ENCODE data around the gene SOHLH2. TPM values are rescaled to one million over a fixed set of nuclear protein-coding genes. Genes with fewer than 3 reads are reported as not detected.

SOHLH2 gene
- total RNA-seq, 4 donors from 2014 or later = not detected

GRCh38 chr13:36251017-36251416 lies 36.7 kb upstream of the SOHLH2 start:
- TF ChIP-seq CTCF (IDR thresholded peaks at IDR 0.05) = no peak
- ATAC-seq (ENCODE audit: low FRiP score) (no peak), DNase-seq (ENCODE audit: low spot score) (no peak)

- no peak for TF ChIP-seq CTCF (IDR thresholded peaks at IDR 0.05)
- ATAC-seq (ENCODE audit: low FRiP score) (no peak), DNase-seq (ENCODE audit: low spot score) (no peak)
Measured at GRCh38 chr13:36248700-36249099, 34.3 kb upstream of the SOHLH2 start.

- DNase-seq (ENCODE audit: low spot score) = no peak
- no peak for TF ChIP-seq CTCF (IDR thresholded peaks at IDR 0.05)
- no peak for ATAC-seq (ENCODE audit: low FRiP score)
Measured at GRCh38 chr13:36244990-36245389, 30.6 kb upstream of the SOHLH2 start.

GRCh38 chr13:36244073-36244472 lies 29.7 kb upstream of the SOHLH2 start:
- TF ChIP-seq CTCF (IDR thresholded peaks at IDR 0.05) = no peak
- ATAC-seq (ENCODE audit: low FRiP score) = no peak
- no peak for DNase-seq (ENCODE audit: low spot score)

GRCh38 chr13:36242761-36243160 lies 28.4 kb upstream of the SOHLH2 start:
- DNase-seq (ENCODE audit: low spot score) (no peak), ATAC-seq (ENCODE audit: low FRiP score) (no peak)
- TF ChIP-seq CTCF (IDR thresholded peaks at IDR 0.05) = no peak

- ATAC-seq (ENCODE audit: low FRiP score) = no peak
Measured at GRCh38 chr13:36231236-36231635, 16.9 kb upstream of the SOHLH2 start.

More at GRCh38 chr13:36231236-36231635, 16.9 kb upstream of the SOHLH2 start:
- DNase-seq (ENCODE audit: low spot score) = no peak
- no peak for TF ChIP-seq CTCF (IDR thresholded peaks at IDR 0.05)

All from omental fat pad (tissue), 4 donors.